Measurements from ENCODE around the gene MKNK1.
A peak's percentile ranks its signal among the peaks of the same experiment; 100 is the strongest.

The MKNK1 gene

DNA sequence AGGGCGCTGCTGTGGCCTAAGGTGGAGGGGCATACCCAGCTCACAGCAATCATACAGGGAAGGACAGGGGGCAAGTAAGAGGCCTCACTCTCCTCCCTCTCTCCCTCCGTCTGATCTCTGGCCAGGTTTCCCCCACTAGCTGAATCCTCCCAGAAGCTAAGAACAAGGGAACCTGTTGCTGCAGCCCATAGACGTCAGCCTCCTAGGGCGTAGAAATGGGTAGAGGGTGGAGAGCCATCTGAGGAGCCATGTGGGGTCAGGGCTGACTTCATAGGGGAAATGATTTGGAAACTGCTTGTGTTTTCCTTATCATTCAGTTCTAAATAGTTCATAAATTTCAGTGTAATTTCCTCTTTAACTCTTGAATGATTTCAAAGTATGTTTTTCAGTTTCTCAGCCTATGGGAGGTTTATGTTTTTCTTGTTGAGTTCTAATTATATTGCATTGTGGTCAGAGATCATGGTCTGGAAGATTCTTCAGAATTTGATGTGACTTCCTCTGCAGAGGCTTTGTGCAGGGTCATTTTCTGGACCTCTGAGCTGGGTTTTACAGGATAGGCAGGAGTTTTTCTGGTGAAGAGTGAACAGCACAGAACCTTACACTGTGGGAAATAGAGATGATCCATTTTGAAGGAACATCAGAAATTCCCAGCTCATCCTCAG is 14.8 kb upstream of the MKNK1 start:
- no peak for DNase-seq

GRCh38 chr1:46617833-46618232 is 13.8 kb upstream of the MKNK1 start:
- DNase-seq = no peak

DNA sequence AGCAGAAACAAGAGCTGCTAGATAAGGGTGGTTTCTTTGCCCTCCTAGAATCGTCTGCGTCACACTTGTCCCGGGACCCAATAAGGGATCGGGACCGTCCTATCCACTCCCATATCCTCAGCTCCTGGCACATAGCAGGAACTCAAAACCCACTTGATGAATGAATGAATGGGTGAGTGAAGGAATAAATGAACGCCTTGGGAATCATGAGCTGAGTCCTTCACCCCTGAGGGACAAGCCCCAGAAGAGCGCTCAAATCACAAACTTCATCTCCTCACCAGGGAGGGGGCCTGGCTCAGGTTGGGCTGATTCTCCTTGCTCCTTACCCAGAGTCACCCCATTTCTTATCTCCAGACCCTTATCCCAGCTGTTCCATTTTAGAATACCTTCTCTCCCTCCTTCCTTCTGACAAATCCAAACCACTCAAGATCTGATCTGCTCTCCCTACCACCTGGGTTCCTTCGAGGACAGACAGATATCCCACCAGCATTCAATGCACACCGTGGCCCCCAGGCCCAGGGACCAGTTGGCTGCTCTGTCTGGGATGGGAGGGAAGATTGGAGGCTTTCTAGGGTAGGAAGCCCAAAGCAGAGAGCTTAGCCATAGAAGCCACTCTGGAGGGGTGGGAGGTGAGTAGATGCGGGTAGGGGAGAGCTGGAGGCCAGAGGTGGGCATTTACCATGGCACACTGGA is 13.2 kb upstream of the MKNK1 start:
- no peak for DNase-seq

GRCh38 chr1:46616277-46617107 is 12.4 kb upstream of the MKNK1 start, which contains the start of gene MOB3C:
TSS of gene MOB3C (minus strand) at chr1:46616811. CDS start at chr1:46613321, 3,490 bp downstream.
- DNase-seq = peak; percentile 84

DNA sequence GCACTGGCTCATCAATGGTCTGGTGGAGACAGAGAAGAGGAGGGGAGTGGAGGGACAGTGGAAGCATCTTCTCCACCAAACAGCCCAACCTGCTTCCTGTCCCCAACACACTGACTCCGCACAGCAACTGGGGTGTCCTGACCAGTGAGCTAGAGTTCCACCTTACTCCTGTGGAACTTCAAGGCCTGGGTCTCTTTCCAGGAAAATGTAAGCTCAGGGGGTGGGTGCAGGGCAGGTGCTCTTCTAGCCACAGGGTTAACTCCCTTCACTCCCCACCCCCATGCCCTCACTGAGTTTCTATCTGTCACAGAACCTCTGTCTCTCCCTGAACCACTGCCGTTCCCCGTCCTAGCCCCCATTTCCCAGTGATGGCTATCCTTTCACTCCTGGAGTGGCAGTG is 11.7 kb upstream of the MKNK1 start:
- DNase-seq = peak; percentile 11 to 19

GRCh38 chr1:46615088-46615487 is 11.0 kb upstream of the MKNK1 start:
- DNase-seq = no peak

GRCh38 chr1:46614604-46614984 is 10.5 kb upstream of the MKNK1 start:
- DNase-seq = no peak

DNA sequence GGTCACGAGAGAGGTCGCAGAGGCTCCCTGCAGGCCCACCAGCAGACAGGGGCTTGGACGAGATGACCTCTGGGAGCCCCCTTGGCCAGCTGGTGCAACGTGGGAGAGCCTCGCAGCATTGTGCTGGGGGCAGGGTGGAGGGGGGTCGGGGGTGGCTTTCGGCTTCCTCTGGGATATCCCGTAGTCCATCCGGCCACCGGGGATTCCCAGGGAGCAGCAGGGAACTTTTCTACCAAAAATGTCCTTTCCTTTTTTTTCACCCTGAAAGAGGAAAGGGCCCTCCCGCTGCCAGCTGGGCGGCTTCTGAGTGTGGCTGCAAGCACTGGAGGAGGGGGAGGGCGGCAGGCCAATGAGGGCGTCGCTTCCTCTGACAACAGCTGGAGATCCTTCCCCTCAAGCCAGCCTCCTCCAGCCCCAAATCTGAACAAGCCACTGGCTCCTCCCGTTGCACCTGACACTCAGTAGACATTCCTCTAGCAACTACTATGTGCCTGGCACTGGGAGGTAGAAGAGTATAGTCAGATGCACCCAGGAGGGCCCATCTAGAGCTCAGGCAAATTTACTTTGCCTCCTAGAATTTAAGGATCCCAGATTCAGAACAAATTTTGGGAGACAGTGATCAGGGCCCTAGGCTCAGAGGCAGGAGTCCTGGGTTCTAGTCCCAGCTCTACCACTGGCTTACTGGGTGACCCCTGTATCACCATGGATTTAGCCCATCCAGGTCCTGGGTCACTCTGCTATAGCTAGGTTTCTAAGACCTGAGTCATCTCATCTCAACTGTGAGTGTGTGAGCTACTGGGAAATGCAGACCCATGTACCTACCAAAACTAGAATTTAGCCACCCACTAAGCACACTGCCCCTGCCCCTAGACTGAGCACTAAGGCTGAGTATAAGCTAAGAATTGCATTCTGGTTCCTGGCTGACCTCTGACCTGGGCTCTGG is 9.9 kb upstream of the MKNK1 start:
- peak; percentile 19 to 29 for DNase-seq

GRCh38 chr1:46612937-46613660 is 9.0 kb upstream of the MKNK1 start:
- DNase-seq = no peak

- no peak for DNase-seq
These were observed 7.7 kb upstream of the MKNK1 start for GRCh38 chr1:46611691-46612221.

DNA sequence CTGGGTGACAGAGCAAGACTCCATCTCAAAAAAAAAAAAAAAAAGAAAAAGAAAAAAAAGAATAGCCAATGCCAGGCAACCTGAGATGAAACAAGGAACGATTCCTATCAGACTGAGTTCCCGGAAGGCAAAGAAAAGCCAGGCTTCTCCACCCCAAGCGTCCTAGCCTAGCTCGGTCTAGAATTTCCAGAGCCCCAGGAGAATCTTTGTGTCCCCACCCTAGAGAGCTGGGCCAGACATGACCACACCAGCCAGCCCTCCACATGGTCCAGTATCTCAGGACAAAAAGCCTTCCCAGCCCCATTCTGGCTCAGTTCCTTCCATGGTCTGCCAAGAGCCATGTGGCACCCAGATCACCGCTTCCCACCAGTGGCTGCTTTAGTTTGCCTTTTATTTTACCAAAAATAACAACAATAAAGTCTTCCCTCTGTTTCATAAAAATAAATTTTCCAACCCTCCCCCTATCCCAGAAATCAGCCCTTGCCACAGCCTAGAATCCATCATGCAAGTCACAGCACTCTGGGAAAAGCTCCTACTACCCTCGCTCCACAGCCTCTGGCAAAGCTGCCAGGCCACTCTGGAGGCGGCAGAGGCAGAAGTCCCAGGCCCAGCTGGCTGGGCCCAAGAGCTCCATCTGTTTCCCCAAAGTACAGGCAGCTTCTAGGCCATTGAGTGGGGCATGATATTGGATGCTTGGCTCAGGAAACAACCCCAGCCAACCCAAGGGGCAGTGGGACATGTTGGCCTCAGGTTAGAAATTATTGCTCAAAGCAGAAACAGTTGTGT is 3.5 kb upstream of the MKNK1 start:
- DNase-seq = no peak

DNA sequence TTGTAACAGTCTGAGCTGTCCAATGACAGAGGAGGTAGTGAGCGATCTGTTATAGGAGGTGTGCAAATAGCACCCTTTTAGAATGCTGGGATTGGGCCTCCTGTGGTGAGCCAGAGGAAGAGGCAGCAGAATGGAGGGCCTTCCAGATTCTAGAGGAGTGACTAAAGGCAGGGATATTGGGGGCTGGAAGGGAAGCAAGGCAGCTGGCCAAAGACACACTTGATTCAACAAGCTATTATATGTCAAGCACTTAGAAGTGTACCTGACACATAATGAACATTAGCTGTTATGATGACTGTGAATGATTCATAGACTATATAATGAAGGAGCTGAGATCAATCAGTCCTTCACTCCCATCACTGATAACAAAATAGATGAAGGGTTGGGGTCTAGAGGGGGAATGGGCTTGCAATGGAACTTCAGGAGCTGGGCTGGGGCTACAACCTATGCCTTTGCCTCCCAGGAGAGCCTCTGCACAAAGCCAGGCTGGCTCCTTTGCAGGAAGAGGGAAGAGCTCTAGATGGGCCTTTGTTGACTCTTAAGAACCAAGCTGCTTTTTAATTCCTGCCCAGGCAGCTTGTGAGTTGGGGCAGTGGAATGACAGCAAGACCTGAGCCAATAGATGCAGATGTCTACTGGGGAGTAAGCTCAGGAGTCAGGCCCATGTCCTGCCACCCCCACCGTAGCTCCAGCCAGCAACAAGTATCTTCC is 2.3 kb upstream of the MKNK1 start:
- no peak for DNase-seq

DNA sequence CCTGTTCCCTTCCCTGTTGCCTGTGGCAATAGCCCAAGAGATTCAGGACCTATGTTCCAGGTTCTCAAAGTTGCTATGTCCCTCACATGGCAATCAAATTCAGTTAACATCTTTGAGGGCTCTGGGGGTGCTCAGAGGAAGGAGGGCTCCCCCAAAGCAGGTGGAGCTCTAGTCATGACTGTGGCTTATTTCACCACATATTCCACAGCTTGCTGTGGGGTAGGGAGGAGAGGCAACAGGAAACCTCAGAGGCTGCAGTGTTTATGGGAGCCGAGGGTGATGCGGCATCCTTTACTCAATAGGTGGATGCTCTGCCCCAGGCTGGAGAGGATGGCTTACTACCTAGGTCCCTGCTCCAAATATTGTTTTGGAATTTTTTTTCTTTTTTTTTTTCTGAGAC is 1.2 kb upstream of the MKNK1 start:
- peak in 1 of 2 donors; percentile 10 for DNase-seq

DNA sequence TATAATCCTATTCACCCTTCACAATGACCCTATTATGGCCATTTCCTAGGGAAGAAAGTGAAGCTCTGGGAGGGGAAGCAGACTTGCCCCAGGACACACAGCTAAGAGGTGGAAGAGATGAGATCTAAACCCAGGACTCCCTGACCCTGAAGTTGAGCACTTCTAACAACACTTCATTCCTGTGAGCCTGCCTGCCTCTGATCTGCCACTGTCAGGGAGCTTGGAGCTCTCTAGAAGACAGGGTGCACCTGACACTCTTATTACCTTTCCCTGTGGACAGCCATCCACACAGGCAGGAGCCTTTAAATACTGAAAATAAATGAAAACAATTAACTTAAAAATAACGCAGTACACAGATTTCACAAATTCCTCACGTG is 599 bp downstream of the MKNK1 start:
- no peak for DNase-seq

DNA sequence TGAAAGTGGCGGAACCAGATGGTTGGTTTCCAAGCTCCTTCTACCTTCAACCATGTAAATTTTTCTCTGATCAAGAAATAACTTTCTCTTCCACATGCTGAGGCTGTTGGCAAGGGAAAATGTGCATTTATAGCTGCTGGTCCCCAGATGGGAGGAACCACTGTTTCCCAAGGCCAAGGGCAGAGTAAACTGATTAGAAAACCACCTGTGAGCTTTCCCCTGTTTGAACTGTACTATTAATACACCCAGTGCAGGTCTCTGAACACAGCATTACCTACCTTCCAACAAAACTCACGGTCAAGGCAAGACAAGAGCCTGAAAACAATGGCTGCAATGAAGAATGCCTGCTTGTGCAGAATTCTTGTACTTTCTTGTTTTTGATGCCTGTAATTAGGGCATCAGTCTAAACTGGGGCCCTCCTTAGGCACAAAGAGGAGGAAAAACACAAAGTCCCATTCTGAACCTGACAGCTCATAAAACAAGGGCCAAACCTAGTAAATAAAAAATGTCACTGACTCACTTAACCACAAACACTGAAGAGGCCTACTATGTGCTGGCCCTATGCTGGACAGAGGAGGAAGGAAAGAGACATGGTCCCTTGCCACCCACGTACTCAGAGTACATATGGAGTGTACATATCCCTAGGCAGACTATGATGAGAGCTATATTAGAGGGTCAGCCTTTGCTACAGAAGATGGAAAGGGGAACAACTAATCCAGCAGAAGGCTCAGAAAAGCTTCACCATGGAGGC is 2.6 kb downstream of the MKNK1 start:
- no peak for DNase-seq

GRCh38 chr1:46599059-46599970 is 4.8 kb downstream of the MKNK1 start:
- DNase-seq = no peak

DNA sequence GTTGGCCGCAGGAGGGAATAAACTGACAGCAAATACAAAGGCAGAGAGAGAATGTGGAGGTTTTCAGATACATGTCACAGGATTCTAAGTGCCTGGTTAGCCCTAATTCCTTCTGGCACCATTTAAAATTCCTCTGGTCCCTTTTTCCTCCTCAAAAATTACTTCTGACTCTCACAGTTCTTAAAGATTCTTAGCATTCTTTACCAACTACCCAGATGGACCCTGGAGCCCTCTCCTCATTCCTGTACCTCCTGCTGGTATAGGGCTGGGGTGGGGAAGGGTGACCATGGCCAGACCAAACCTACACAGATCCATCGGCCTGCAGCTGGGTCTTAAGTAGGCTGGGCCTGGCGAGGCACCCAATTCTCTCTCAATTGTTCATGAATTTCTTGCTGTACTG is 7.2 kb downstream of the MKNK1 start:
- DNase-seq = no peak

GRCh38 chr1:46596036-46596435 is 8.0 kb downstream of the MKNK1 start:
- DNase-seq = no peak

Data from activated CD4-positive, alpha-beta T cell treated with anti-CD3 and anti-CD28 coated beads for 4 hours (primary cell).